AG10803 (cell line): ENCODE measurements around the gene ARL15.

Source experiments
- DNase-seq: peaks from one replicate; pipeline ENCODE4 v3.0.0; 2010; ENCODE audit warnings: low read depth
- H3K4me3 ChIP-seq: 2 replicates; pipeline ENCODE4 v1.5.1; 2011; ENCODE audit warnings: mild to moderate bottlenecking, low read length, control low read depth
- TF ChIP-seq, protein P1 (sequence below): conservative IDR thresholded peaks from 2 replicates; pipeline ENCODE4 v1.5.1; 2011; ENCODE audit warnings: mild to moderate bottlenecking, low read length, control low read depth, inconsistent platforms

ARL15 gene

DNA sequence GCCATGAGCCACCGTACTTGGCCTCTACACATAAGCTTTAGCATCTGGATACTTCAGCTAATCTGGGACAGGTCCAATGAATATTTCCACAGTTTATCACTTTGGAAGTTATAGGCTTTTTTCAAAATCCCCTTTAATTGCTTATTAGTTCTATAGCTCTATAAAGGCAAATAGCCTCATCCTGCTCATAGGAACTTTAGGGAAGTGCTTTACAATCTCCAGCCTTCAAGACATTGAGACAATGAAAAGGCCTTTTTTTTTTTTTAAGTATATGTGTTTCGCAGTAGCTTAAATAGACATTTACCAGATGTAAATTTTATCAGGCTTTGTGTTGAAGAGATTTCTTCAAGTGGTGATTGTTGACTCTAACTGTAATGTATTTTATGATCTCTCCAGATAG is 224.2 kb downstream of the ARL15 start:
- DNase-seq, result no peak
- no peak overlapping the region for H3K4me3 ChIP-seq
- TF ChIP-seq, protein P1, sequence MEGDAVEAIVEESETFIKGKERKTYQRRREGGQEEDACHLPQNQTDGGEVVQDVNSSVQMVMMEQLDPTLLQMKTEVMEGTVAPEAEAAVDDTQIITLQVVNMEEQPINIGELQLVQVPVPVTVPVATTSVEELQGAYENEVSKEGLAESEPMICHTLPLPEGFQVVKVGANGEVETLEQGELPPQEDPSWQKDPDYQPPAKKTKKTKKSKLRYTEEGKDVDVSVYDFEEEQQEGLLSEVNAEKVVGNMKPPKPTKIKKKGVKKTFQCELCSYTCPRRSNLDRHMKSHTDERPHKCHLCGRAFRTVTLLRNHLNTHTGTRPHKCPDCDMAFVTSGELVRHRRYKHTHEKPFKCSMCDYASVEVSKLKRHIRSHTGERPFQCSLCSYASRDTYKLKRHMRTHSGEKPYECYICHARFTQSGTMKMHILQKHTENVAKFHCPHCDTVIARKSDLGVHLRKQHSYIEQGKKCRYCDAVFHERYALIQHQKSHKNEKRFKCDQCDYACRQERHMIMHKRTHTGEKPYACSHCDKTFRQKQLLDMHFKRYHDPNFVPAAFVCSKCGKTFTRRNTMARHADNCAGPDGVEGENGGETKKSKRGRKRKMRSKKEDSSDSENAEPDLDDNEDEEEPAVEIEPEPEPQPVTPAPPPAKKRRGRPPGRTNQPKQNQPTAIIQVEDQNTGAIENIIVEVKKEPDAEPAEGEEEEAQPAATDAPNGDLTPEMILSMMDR, result no peak

DNA sequence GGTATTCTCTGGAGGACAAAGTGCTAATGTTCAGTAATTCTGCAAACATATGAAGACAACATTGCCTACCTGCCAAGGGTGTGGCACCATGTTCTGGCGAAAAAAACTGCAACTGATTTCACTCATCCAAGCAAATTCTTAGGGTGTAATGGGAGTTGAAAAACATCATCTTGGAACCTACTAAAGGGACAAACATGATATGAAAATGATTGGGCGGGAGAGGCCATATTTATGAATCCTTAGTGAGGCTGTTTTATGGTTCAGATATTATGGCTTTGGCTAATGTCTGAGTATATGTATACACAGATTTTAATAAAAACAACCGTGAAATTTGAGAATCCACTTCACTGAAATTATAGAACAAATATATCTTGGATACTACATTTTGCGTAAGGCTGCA is 225.7 kb downstream of the ARL15 start:
- H3K4me3 ChIP-seq, result no peak overlapping the region
- TF ChIP-seq, protein P1, result no peak
- DNase-seq, result no peak

DNA sequence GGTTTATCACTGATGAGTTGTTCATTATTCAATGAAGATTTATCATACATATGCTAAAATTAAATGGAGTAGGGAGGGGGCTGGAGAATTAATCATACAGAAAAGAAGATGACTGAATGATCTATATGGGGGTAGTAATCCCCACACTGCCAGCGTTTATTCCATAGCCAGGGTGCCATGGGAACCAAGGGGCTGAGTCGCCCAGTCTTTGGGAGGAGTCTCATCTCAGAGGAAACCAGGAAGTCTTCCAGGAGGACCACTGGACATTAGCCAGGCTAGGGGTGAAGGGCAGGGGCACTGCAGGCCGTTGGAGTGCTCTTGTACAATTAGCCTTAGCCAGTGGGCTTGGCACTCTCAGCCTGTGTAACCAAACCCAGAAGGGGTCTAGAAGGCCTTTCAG is 226.5 kb downstream of the ARL15 start:
- H3K4me3 ChIP-seq, result no peak overlapping the region
- TF ChIP-seq, protein P1, result no peak
- no peak for DNase-seq

DNA sequence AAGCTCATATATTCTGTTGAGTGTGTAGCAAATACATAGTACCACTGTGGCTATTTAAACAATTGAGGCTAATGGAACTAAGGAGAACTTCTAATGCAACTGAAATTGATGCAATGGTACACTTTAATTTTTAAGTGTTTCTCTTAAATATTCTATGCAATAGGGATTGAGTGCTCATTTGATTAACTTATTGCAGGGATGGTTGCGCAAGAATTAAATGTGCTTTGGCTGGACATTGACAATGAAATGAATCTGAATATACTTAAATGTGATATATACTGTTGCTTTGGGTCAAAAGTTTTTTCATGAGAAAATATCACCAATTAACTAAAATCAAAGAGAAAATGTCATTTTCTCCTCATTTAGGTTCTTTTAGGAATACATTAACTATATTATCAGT is 227.1 kb downstream of the ARL15 start:
- H3K4me3 ChIP-seq, result no peak overlapping the region
- DNase-seq, result no peak

DNA sequence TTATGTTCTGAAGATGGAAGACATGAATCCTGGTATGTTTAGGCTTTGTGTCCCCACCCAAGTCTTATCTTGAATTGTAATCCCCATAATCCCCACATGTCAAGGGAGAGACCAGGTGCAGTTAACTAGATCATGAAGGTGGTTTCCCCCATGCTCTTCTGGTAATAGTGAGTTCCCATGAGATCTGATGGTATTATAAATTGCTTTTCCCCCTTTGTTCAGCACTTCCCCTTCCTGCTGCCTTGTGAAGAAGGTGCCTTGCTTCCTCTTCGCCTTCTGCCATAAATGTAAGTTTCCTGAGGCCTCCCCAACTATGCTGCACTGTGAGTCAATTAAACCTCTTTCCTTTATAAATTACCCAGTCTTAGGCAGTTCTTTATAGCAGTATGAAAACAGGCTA is 229.0 kb downstream of the ARL15 start:
- DNase-seq, result no peak
- TF ChIP-seq, protein P1, result no peak
- H3K4me3 ChIP-seq, result no peak overlapping the region

More for the DNA sequence above, 227.1 kb downstream of the ARL15 start:
- TF ChIP-seq, protein P1, result no peak

DNA sequence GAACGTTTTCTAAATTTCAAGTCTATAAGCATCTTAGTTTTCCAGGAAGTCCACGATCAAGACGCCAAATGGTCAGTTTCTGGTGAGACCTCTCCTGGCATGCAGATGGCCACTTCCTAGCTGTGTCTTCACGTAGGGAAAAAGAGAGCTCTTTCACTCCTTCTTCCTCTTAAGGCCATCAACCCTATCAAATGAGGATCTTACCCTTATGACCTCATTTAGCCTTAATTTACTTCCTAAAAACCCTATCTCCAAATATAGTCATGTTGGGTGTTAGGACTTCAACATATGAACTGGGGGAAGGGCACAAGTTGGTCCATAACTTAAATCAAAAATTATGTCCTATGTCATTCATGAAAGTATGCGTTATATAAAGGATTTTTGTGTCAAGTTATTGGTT is 229.5 kb downstream of the ARL15 start:
- TF ChIP-seq, protein P1, result no peak
- no peak overlapping the region for H3K4me3 ChIP-seq
- DNase-seq, result no peak

DNA sequence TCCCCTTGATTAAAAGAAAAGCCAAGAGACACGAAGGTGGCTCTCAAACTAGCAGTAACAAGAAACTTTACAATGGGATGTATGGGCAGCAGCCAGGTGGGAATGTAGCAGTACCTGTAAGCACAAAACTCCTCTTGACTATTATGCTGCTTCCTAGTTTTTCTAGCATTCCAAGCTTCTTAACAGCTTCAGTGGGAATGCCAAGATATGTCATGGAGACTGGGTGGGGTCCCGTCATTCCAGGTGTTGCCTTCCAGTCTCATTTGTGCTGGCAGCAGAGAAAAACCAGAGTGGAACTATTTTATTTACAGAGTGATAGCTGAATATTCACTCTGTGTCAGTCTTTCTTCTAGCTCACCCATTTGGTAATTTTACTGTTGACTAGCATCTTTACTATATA is 236.6 kb downstream of the ARL15 start:
- TF ChIP-seq, protein P1, result no peak
- no peak overlapping the region for H3K4me3 ChIP-seq
- DNase-seq, result no peak
